Cardiac muscle cell (in vitro differentiated cells and primary cell): ENCODE data around the gene ERFE. TPM values are rescaled to one million over a fixed set of nuclear protein-coding genes. Genes with fewer than 3 reads are reported as not detected.

ENCODE experiments used
- DNase-seq, 2 donors: peaks; one replicate each; pipeline versions ENCODE4 v3.0.0 to v3.0.0-alpha.2; 2010 to 2017; ENCODE audit warnings: low read depth in 1 of 2, low spot score in 1 of 2
- H3K27ac ChIP-seq: fragments of 200-600 bp; sonication (generic); 2 replicates; pipeline ENCODE4 v1.5.1; 2016
- H3K27me3 ChIP-seq: fragments of 200-600 bp; sonication (generic); 2 replicates; pipeline ENCODE4 v1.6.0; 2016; ENCODE audit warnings: control low read depth
- H3K36me3 ChIP-seq: fragments of 200-600 bp; sonication (generic); 2 replicates; pipeline ENCODE4 v1.5.1; 2016; ENCODE audit warnings: control low read depth
- H3K4me1 ChIP-seq: fragments of 200-600 bp; sonication (generic); 2 replicates; pipeline ENCODE4 v1.8.1; 2017; ENCODE audit warnings: low read depth, mild to moderate bottlenecking, mixed run types
- H3K4me3 ChIP-seq: fragments of 200-600 bp; sonication (generic); 2 replicates; pipeline ENCODE4 v1.5.1; 2016; ENCODE audit warnings: mild to moderate bottlenecking
- H3K9me3 ChIP-seq: fragments of 200-600 bp; sonication (generic); 2 replicates; pipeline ENCODE4 v1.5.1; 2017; ENCODE audit warnings: low read depth, mild to moderate bottlenecking, control low read depth
- polyA plus RNA-seq: library from polyadenylated mRNA; unstranded; fragments of >200 nt; fragmentation: Nextera tagmentation; extraction: Ambion mirVana; gene quantifications from 2 replicates; pipeline ENCODE4 v1.2.1, GENCODE V29; 2016
- total RNA-seq: library from RNA; depleted of rRNA; stranded (reverse); fragments of >200 nt; gene quantifications from 2 replicates; pipeline ENCODE4 v1.2.3, GENCODE V29; 2016
- TF ChIP-seq, protein P1 (sequence below): IDR thresholded peaks from 2 replicates; pipeline ENCODE4 v1.5.1; 2012; ENCODE audit warnings: low read depth, mild to moderate bottlenecking, low read length

Gene ERFE
- total and polyA plus RNA-seq, 2 experiments from 2014 or later: 0.60 to 1.5 TPM

- no peak overlapping the region for H3K27ac ChIP-seq
- no peak overlapping the region for H3K4me3 ChIP-seq
- no peaks in the 10 kb centered on the region for H3K4me1 ChIP-seq
- TF ChIP-seq, protein P1, sequence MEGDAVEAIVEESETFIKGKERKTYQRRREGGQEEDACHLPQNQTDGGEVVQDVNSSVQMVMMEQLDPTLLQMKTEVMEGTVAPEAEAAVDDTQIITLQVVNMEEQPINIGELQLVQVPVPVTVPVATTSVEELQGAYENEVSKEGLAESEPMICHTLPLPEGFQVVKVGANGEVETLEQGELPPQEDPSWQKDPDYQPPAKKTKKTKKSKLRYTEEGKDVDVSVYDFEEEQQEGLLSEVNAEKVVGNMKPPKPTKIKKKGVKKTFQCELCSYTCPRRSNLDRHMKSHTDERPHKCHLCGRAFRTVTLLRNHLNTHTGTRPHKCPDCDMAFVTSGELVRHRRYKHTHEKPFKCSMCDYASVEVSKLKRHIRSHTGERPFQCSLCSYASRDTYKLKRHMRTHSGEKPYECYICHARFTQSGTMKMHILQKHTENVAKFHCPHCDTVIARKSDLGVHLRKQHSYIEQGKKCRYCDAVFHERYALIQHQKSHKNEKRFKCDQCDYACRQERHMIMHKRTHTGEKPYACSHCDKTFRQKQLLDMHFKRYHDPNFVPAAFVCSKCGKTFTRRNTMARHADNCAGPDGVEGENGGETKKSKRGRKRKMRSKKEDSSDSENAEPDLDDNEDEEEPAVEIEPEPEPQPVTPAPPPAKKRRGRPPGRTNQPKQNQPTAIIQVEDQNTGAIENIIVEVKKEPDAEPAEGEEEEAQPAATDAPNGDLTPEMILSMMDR: no peak
- DNase-seq: no peak
- H3K9me3 ChIP-seq: no peaks in the 10 kb centered on the region
- H3K36me3 ChIP-seq: no peaks in the 10 kb centered on the region
- H3K27me3 ChIP-seq: peaks cover 6% of the 10 kb centered on the region
Observed at GRCh38 chr2:238116298-238117198, 42.2 kb upstream of the ERFE start.

- Histone ChIP-seq H3K4me3 (no peak overlapping the region), H3K27me3 (peaks cover 6% of the 10 kb centered on the region), H3K4me1 (no peaks in the 10 kb centered on the region), H3K36me3 (no peaks in the 10 kb centered on the region), H3K9me3 (no peaks in the 10 kb centered on the region), H3K27ac (no peak overlapping the region)
- TF ChIP-seq, protein P1: no peak
- no peak for DNase-seq
Observed at GRCh38 chr2:238117199-238118154, 41.3 kb upstream of the ERFE start.

DNA sequence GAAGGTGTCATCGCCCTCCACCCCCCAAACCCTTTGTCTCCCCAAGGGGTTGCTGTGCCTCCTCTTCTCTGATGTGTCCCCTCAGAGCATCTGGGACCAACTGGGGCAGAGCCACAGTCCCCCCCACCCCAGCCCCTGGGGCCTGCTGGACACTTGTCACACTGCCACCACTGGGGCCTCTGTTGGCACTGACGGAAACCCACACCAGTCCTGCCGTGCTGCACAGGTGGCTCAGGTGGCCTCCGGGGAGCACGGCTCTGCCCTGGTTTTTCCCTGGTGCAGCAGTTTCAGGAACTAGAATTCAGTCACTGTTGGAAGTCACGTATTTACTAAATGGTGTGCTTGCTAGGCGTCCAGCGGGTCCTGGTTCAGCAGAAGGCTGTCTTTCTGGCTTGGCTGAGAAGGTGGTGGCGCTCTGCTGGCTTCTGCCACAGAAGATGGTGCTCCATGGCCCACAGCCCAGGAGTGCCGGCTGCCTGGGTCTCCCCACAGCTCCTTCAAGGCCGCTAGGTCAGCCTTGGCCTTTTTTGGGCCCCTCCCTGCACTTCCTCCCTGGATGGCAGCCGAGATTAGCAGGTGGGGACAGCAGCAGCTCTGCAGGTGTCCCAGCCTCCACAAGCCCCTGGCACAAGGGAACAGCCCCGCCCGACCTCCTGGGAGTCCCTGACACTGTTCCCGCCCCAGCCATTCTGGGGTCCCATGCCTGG lies 38.9 kb upstream of the ERFE start:
- no peaks in the 10 kb centered on the region for H3K9me3 ChIP-seq
- H3K27me3 ChIP-seq: peaks cover 6% of the 10 kb centered on the region
- DNase-seq: no peak
- H3K36me3 ChIP-seq: no peaks in the 10 kb centered on the region
- H3K4me1 ChIP-seq: no peaks in the 10 kb centered on the region
- TF ChIP-seq, protein P1: no peak
- no peak overlapping the region for H3K4me3 ChIP-seq
- H3K27ac ChIP-seq: no peak overlapping the region

GRCh38 chr2:238120463-238121298 lies 38.1 kb upstream of the ERFE start:
- H3K9me3 ChIP-seq: no peaks in the 10 kb centered on the region
- H3K27me3 ChIP-seq: peaks cover 6% of the 10 kb centered on the region
- no peaks in the 10 kb centered on the region for H3K36me3 ChIP-seq
- peak; percentile 63 to 70 for DNase-seq
- no peak overlapping the region for H3K27ac ChIP-seq
- TF ChIP-seq, protein P1: peak; percentile 23
- H3K4me1 ChIP-seq: no peaks in the 10 kb centered on the region
- H3K4me3 ChIP-seq: no peak overlapping the region
